Muscle of back (tissue), 10 donors: ENCODE results near the gene CTDNEP1. TPM values are rescaled to one million over a fixed set of nuclear protein-coding genes. Genes with fewer than 3 reads are reported as not detected.

ENCODE experiments used
- polyA plus RNA-seq, 10 donors: library from polyadenylated mRNA; unstranded; fragments of 120-200 nt; gene quantifications; one replicate each; pipeline ENCODE4 v1.2.1, GENCODE V29; 2013; ENCODE audit not compliant: insufficient read length in 10 of 10

CTDNEP1 gene
- polyA plus RNA-seq, 10 donors: 153 to 190 (median 180) TPM

Other genes starting within 250 kb of the CTDNEP1 start
- gene RNASEK, start 239.1 kb downstream of the CTDNEP1 start, polyA plus RNA-seq: 100 to 1,000 TPM; 101 to 126 (median 111) TPM
- gene BCL6B, start 228.7 kb downstream of the CTDNEP1 start, polyA plus RNA-seq: 10 to 100 TPM; 15.5 to 25.4 (median 19.1) TPM
- 1 to 10 TPM in 8 of 10 donors, under 1 TPM in 2; 0.62 to 2.4 (median 1.3) TPM for gene SLC16A13, start 215.7 kb downstream of the CTDNEP1 start, polyA plus RNA-seq
- gene SLC16A11, start 207.6 kb downstream of the CTDNEP1 start, polyA plus RNA-seq: under 1 TPM in 9 of 10 donors, not detected in 1; 0.11 to 0.48 (median 0.17) TPM
- 1 to 10 TPM; 1.1 to 3.5 (median 1.7) TPM for gene CLEC10A, start 171.5 kb downstream of the CTDNEP1 start, polyA plus RNA-seq
- under 1 TPM in 9 of 10 donors, not detected in 1; 0.15 to 0.40 (median 0.34) TPM for gene ASGR2, start 136.9 kb downstream of the CTDNEP1 start, polyA plus RNA-seq
- 1 to 10 TPM; 1.6 to 6.5 (median 2.3) TPM for gene ASGR1, start 72.4 kb downstream of the CTDNEP1 start, polyA plus RNA-seq
- gene DLG4, start 31.9 kb downstream of the CTDNEP1 start, polyA plus RNA-seq: 10 to 100 TPM; 15.3 to 31.0 (median 21.1) TPM
- 100 to 1,000 TPM; 178 to 376 (median 256) TPM for gene ACADVL, start 31.8 kb downstream of the CTDNEP1 start, polyA plus RNA-seq
- 10 to 100 TPM; 24.5 to 40.5 (median 34.9) TPM for gene DVL2, start 17.2 kb downstream of the CTDNEP1 start, polyA plus RNA-seq
- gene PHF23, start 12.3 kb downstream of the CTDNEP1 start, polyA plus RNA-seq: 10 to 100 TPM; 28.1 to 46.1 (median 34.4) TPM
- gene GABARAP, start 9.3 kb downstream of the CTDNEP1 start, polyA plus RNA-seq: 100 to 1,000 TPM; 271 to 406 (median 306) TPM
- 10 to 100 TPM; 31.9 to 64.8 (median 35.7) TPM for gene ELP5, start 481 bp upstream of the CTDNEP1 start, polyA plus RNA-seq
- gene CLDN7, start 10.7 kb upstream of the CTDNEP1 start, polyA plus RNA-seq: 1 to 10 TPM in 5 of 10 donors, under 1 TPM in 5; 0.47 to 3.0 (median 1.1) TPM
- 10 to 100 TPM in 9 of 10 donors, 1 to 10 TPM in 1; 7.7 to 32.4 (median 26.1) TPM for gene SLC2A4, start 30.0 kb upstream of the CTDNEP1 start, polyA plus RNA-seq
- 1 to 10 TPM; 1.2 to 4.2 (median 1.9) TPM for gene YBX2, start 42.9 kb upstream of the CTDNEP1 start, polyA plus RNA-seq
- gene EIF5A, start 55.9 kb upstream of the CTDNEP1 start, polyA plus RNA-seq: 100 to 1,000 TPM; 225 to 344 (median 294) TPM
- 10 to 100 TPM; 49.3 to 70.2 (median 58.7) TPM for gene GPS2, start 63.6 kb upstream of the CTDNEP1 start, polyA plus RNA-seq
- 10 to 100 TPM; 13.6 to 20.6 (median 18.6) TPM for gene NEURL4, start 77.6 kb upstream of the CTDNEP1 start, polyA plus RNA-seq
- gene ACAP1, start 84.8 kb upstream of the CTDNEP1 start, polyA plus RNA-seq: 10 to 100 TPM in 2 of 10 donors, 1 to 10 TPM in 8; 5.3 to 19.6 (median 8.5) TPM
- gene KCTD11, start 100.4 kb upstream of the CTDNEP1 start, polyA plus RNA-seq: 10 to 100 TPM in 1 of 10 donors, 1 to 10 TPM in 9; 5.8 to 10.3 (median 7.5) TPM
- gene TMEM95, start 103.4 kb upstream of the CTDNEP1 start, polyA plus RNA-seq: not detected
- gene TNK1, start 129.4 kb upstream of the CTDNEP1 start, polyA plus RNA-seq: 1 to 10 TPM in 2 of 10 donors, under 1 TPM in 7, not detected in 1; 0.22 to 1.4 (median 0.69) TPM
- gene PLSCR3, start 142.8 kb upstream of the CTDNEP1 start, polyA plus RNA-seq: 10 to 100 TPM; 20.4 to 35.0 (median 27.2) TPM
- gene TMEM256, start 152.4 kb upstream of the CTDNEP1 start, polyA plus RNA-seq: 10 to 100 TPM; 49.0 to 60.9 (median 54.0) TPM
- 10 to 100 TPM; 19.9 to 33.1 (median 25.5) TPM for gene NLGN2, start 156.1 kb upstream of the CTDNEP1 start, polyA plus RNA-seq
- gene SPEM1, start 168.6 kb upstream of the CTDNEP1 start, polyA plus RNA-seq: not detected
- not detected for gene SPEM2, start 173.9 kb upstream of the CTDNEP1 start, polyA plus RNA-seq
- gene SPEM3, start 177.1 kb upstream of the CTDNEP1 start, polyA plus RNA-seq: under 1 TPM in 1 of 10 donors, not detected in 9; 0.04 TPM
- 1 to 10 TPM in 4 of 10 donors, under 1 TPM in 6; 0.52 to 1.4 (median 0.92) TPM for gene TMEM102, start 183.7 kb upstream of the CTDNEP1 start, polyA plus RNA-seq
- 1 to 10 TPM; 1.3 to 5.1 (median 3.1) TPM for gene FGF11, start 187.8 kb upstream of the CTDNEP1 start, polyA plus RNA-seq
- gene CHRNB1, start 193.3 kb upstream of the CTDNEP1 start, polyA plus RNA-seq: 10 to 100 TPM; 51.8 to 85.8 (median 71.8) TPM
- gene ZBTB4, start 227.9 kb upstream of the CTDNEP1 start, polyA plus RNA-seq: 10 to 100 TPM; 22.1 to 27.1 (median 24.9) TPM
- gene SLC35G6, start 229.7 kb upstream of the CTDNEP1 start, polyA plus RNA-seq: under 1 TPM in 8 of 10 donors, not detected in 2; 0.16 to 0.59 (median 0.20) TPM
- gene POLR2A, start 232.6 kb upstream of the CTDNEP1 start, polyA plus RNA-seq: 10 to 100 TPM; 50.2 to 72.7 (median 58.4) TPM